Measurements from ENCODE around the gene CYP26B1.
A peak's percentile ranks its signal among the peaks of the same experiment; 100 is the strongest.

The CYP26B1 gene

GRCh38 chr2:72109904-72110303 is 37.8 kb downstream of the CYP26B1 start:
- H3K4me3 ChIP-seq (replicated peaks in 1 of 2; ENCODE audit: low read depth in 2 of 2, low read length in 2 of 2): no peak overlapping the region
- DNase-seq (ENCODE audit: low read depth in 2 of 2): no peak
- TF ChIP-seq CTCF (IDR thresholded peaks at IDR 0.05; ENCODE audit: low read depth, low read length): no peak

- DNase-seq (ENCODE audit: low read depth in 2 of 2): no peak
- TF ChIP-seq CTCF (IDR thresholded peaks at IDR 0.05; ENCODE audit: low read depth, low read length): no peak
- H3K4me3 ChIP-seq (replicated peaks in 1 of 2; ENCODE audit: low read depth in 2 of 2, low read length in 2 of 2): no peak overlapping the region
Measured at GRCh38 chr2:72109291-72109690, 38.4 kb downstream of the CYP26B1 start.

- H3K4me3 ChIP-seq (replicated peaks in 1 of 2; ENCODE audit: low read depth in 2 of 2, low read length in 2 of 2): no peak overlapping the region
- peak in 1 of 2 donors; percentile 51 for DNase-seq (ENCODE audit: low read depth in 2 of 2)
- TF ChIP-seq CTCF (IDR thresholded peaks at IDR 0.05; ENCODE audit: low read depth, low read length): no peak
Measured at GRCh38 chr2:72108121-72108520, 39.5 kb downstream of the CYP26B1 start.

GRCh38 chr2:72106978-72107377 is 40.7 kb downstream of the CYP26B1 start:
- DNase-seq (ENCODE audit: low read depth in 2 of 2): no peak
- H3K4me3 ChIP-seq (replicated peaks in 1 of 2; ENCODE audit: low read depth in 2 of 2, low read length in 2 of 2): no peak overlapping the region
- no peak for TF ChIP-seq CTCF (IDR thresholded peaks at IDR 0.05; ENCODE audit: low read depth, low read length)

GRCh38 chr2:72104821-72105588 is 42.7 kb downstream of the CYP26B1 start:
- DNase-seq (ENCODE audit: low read depth in 2 of 2): no peak
- no peak for TF ChIP-seq CTCF (IDR thresholded peaks at IDR 0.05; ENCODE audit: low read depth, low read length)
- no peak overlapping the region for H3K4me3 ChIP-seq (replicated peaks in 1 of 2; ENCODE audit: low read depth in 2 of 2, low read length in 2 of 2)

GRCh38 chr2:72103690-72104089 is 44.0 kb downstream of the CYP26B1 start:
- DNase-seq (ENCODE audit: low read depth in 2 of 2): no peak
- TF ChIP-seq CTCF (IDR thresholded peaks at IDR 0.05; ENCODE audit: low read depth, low read length): no peak
- no peak overlapping the region for H3K4me3 ChIP-seq (replicated peaks in 1 of 2; ENCODE audit: low read depth in 2 of 2, low read length in 2 of 2)

- H3K4me3 ChIP-seq (replicated peaks in 1 of 2; ENCODE audit: low read depth in 2 of 2, low read length in 2 of 2): no peak overlapping the region
- TF ChIP-seq CTCF (IDR thresholded peaks at IDR 0.05; ENCODE audit: low read depth, low read length): no peak
- no peak for DNase-seq (ENCODE audit: low read depth in 2 of 2)
Measured at GRCh38 chr2:72103161-72103560, 44.5 kb downstream of the CYP26B1 start.
